OCI-LY7 (cell line): ENCODE data around the gene PI4K2A.
"Not testable (repeated sequence)": the region's sequence is repeated elsewhere in the genome, so short reads cannot be mapped to it uniquely, and the experiment has no call there.

Experiments used
- EZH2phosphoT487 ChIP-seq: fragments of 200-600 bp; sonication (generic); IDR thresholded peaks from 2 replicates; pipeline ENCODE4 v1.6.1; 2018; ENCODE audit warnings: low read depth, borderline replicate concordance, mild to moderate bottlenecking, mixed run types, antibody characterized with exemption, low read length, moderate library complexity, mixed read lengths
- TF ChIP-seq, protein P1 (sequence below): fragments of 200-600 bp; sonication (generic); conservative IDR thresholded peaks from 2 replicates; pipeline ENCODE4 v1.5.1; 2014; ENCODE audit warnings: mild to moderate bottlenecking, antibody characterized with exemption, low read length, moderate library complexity, mixed read lengths

- TF ChIP-seq, protein P1, sequence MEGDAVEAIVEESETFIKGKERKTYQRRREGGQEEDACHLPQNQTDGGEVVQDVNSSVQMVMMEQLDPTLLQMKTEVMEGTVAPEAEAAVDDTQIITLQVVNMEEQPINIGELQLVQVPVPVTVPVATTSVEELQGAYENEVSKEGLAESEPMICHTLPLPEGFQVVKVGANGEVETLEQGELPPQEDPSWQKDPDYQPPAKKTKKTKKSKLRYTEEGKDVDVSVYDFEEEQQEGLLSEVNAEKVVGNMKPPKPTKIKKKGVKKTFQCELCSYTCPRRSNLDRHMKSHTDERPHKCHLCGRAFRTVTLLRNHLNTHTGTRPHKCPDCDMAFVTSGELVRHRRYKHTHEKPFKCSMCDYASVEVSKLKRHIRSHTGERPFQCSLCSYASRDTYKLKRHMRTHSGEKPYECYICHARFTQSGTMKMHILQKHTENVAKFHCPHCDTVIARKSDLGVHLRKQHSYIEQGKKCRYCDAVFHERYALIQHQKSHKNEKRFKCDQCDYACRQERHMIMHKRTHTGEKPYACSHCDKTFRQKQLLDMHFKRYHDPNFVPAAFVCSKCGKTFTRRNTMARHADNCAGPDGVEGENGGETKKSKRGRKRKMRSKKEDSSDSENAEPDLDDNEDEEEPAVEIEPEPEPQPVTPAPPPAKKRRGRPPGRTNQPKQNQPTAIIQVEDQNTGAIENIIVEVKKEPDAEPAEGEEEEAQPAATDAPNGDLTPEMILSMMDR = not testable (repeated sequence)
- not testable (repeated sequence) for TF ChIP-seq EZH2phosphoT487
These were observed 43.9 kb downstream of the PI4K2A start for GRCh38 chr10:97684368-97684713.
